IMR-90 (cell line): ENCODE measurements around the gene MTA2. TPM values are rescaled to one million over a fixed set of nuclear protein-coding genes. Genes with fewer than 3 reads are reported as not detected.
A peak's percentile ranks its signal among the peaks of the same experiment; 100 is the strongest.

Source experiments
- ATAC-seq: fragments of 200-7000 bp; cut with Tn5 transposase; 2 replicates; pipeline ENCODE4 v1.9.1; 2020; ENCODE audit warnings: low read depth, mild to moderate bottlenecking, moderate library complexity
- BruUV-seq: library from RNA; stranded (reverse); fragments of 400-500 nt; replicated peaks from 2 replicates; lab custom pipeline; 2021; lab: Mats Ljungman, UMichigan
- CTCF ChIA-PET: fragments of 300-600 bp; formaldehyde crosslinking; extraction: SDS; loops from one replicate; lab custom pipeline; 2021; ENCODE audit warnings: antibody characterized with exemption; lab: Yijun Ruan, JAX
- POLR2A ChIA-PET: fragments of 300-600 bp; sonication (Branson Sonifier 250); formaldehyde crosslinking; loops from one replicate; lab custom pipeline; 2022; ENCODE audit warnings: antibody characterized with exemption; ENCODE audit not compliant: unreplicated experiment; lab: Charles Lee
- DNase-seq: peaks from one replicate; pipeline ENCODE4 v3.0.0; 2013
- H2AFZ ChIP-seq: replicated peaks from 2 replicates; pipeline ENCODE3; 2013; ENCODE audit warnings: low read length, mild to moderate bottlenecking; ENCODE audit not compliant: poor library complexity
- H2AK5ac ChIP-seq: 2 replicates; pipeline ENCODE4 v1.6.1; 2013; ENCODE audit warnings: low read depth, low read length, inconsistent platforms
- H2AK9ac ChIP-seq: replicated peaks from 2 replicates; pipeline ENCODE3; 2013; ENCODE audit warnings: mild to moderate bottlenecking, low read depth, low read length, moderate library complexity; ENCODE audit not compliant: poor library complexity
- H2BK120ac ChIP-seq: 2 replicates; pipeline ENCODE4 v1.6.1; 2013; ENCODE audit warnings: low read depth, low read length, inconsistent platforms
- H2BK15ac ChIP-seq: 3 replicates; pipeline ENCODE4 v1.6.1; 2013; ENCODE audit warnings: low read depth, low read length, inconsistent platforms
- H2BK20ac ChIP-seq: 2 replicates; pipeline ENCODE4 v1.6.1; 2013; ENCODE audit warnings: low read depth, mild to moderate bottlenecking, inconsistent platforms, low read length, moderate library complexity
- H2BK5ac ChIP-seq: 2 replicates; pipeline ENCODE4 v1.6.1; 2013; ENCODE audit warnings: mild to moderate bottlenecking, low read depth, low read length, inconsistent platforms; ENCODE audit not compliant: poor library complexity, severe bottlenecking
- H3K14ac ChIP-seq: replicated peaks from 2 replicates; pipeline ENCODE4 v1.6.1; 2013; ENCODE audit warnings: low read depth, low read length, inconsistent platforms
- H3K18ac ChIP-seq: 2 replicates; pipeline ENCODE4 v1.6.1; 2013; ENCODE audit warnings: low read depth, low read length, control low read depth
- H3K23ac ChIP-seq: 2 replicates; pipeline ENCODE4 v1.6.1; 2013; ENCODE audit warnings: low read depth, low read length, inconsistent platforms
- H3K27ac ChIP-seq: 2 replicates; pipeline ENCODE4 v1.5.1; 2013; ENCODE audit warnings: mild to moderate bottlenecking, control low read depth, low read length; ENCODE audit not compliant: insufficient read depth
- H3K27me3 ChIP-seq: 2 replicates; pipeline ENCODE4 v1.6.1; 2013; ENCODE audit warnings: low read length; ENCODE audit not compliant: control insufficient read depth, insufficient read depth
- H3K36me3 ChIP-seq: 2 replicates; pipeline ENCODE4 v1.6.1; 2013; ENCODE audit warnings: low read length, mixed read lengths; ENCODE audit not compliant: control insufficient read depth, insufficient read depth
- H3K4ac ChIP-seq: 2 replicates; pipeline ENCODE4 v1.6.1; 2013; ENCODE audit warnings: low read depth, low read length, inconsistent platforms
- H3K4me1 ChIP-seq: 2 replicates; pipeline ENCODE4 v1.6.1; 2013; ENCODE audit warnings: low read length, mixed read lengths; ENCODE audit not compliant: control insufficient read depth, insufficient read depth
- H3K4me2 ChIP-seq: 2 replicates; pipeline ENCODE4 v1.6.1; 2013; ENCODE audit warnings: low read depth, mild to moderate bottlenecking, control low read depth, low read length, moderate library complexity
- H3K4me3 ChIP-seq: 2 replicates; pipeline ENCODE4 v1.5.1; 2013; ENCODE audit warnings: low read depth, mild to moderate bottlenecking, control low read depth, low read length, moderate library complexity; ENCODE audit not compliant: insufficient read depth
- H3K56ac ChIP-seq: 2 replicates; pipeline ENCODE4 v1.6.1; 2013; ENCODE audit warnings: low read length, inconsistent platforms; ENCODE audit not compliant: insufficient read depth; ENCODE audit errors: extremely low read depth
- H3K79me1 ChIP-seq, 2 experiments: 2 replicates each; pipeline ENCODE4 v1.6.1; 2013; ENCODE audit warnings: low read length in 2 of 2, inconsistent platforms in 1 of 2, low read depth in 1 of 2
- H3K9ac ChIP-seq: 2 replicates; pipeline ENCODE4 v1.6.1; 2013; ENCODE audit warnings: low read depth, low read length, control low read depth
- H3K9me1 ChIP-seq: 2 replicates; pipeline ENCODE4 v1.6.1; 2013; ENCODE audit warnings: low read length, inconsistent platforms; ENCODE audit not compliant: insufficient read depth
- H3K9me3 ChIP-seq: 2 replicates; pipeline ENCODE4 v1.6.1; 2013; ENCODE audit warnings: low read length; ENCODE audit not compliant: control insufficient read depth, insufficient read depth
- H4K20me1 ChIP-seq: 2 replicates; pipeline ENCODE4 v1.6.1; 2013; ENCODE audit warnings: low read length, inconsistent platforms; ENCODE audit not compliant: insufficient read depth
- H4K5ac ChIP-seq: 2 replicates; pipeline ENCODE4 v1.6.1; 2013; ENCODE audit warnings: mild to moderate bottlenecking, low read depth, low read length, control low read depth
- H4K8ac ChIP-seq, 2 experiments: 2 replicates each; pipeline ENCODE4 v1.6.1; 2013; ENCODE audit warnings: low read depth in 2 of 2, low read length in 2 of 2, control low read depth in 1 of 2, inconsistent platforms in 1 of 2
- H4K91ac ChIP-seq: 2 replicates; pipeline ENCODE4 v1.6.1; 2013; ENCODE audit warnings: low read depth, low read length, inconsistent platforms; ENCODE audit not compliant: insufficient read depth
- BHLHE40 ChIP-seq: fragments of 150-350 bp; IDR thresholded peaks from 2 replicates; pipeline ENCODE4 v1.6.1; 2016; ENCODE audit warnings: mild to moderate bottlenecking, low read depth, low read length
- CEBPB ChIP-seq: IDR thresholded peaks from 2 replicates; pipeline ENCODE4 v1.6.1; 2012; ENCODE audit warnings: low read depth, low read length, improper control_type of control experiment
- CHD1 ChIP-seq: IDR thresholded peaks from 2 replicates; pipeline ENCODE4 v1.6.1; 2012; ENCODE audit warnings: low read depth, low read length, improper control_type of control experiment
- CTCF ChIP-seq: conservative IDR thresholded peaks from 2 replicates; pipeline ENCODE4 v1.5.1; 2012; ENCODE audit warnings: mild to moderate bottlenecking, low read depth, low read length, improper control_type of control experiment
- ELK1 ChIP-seq: fragments of 150-350 bp; IDR thresholded peaks from 2 replicates; pipeline ENCODE4 v1.6.1; 2016; ENCODE audit warnings: low read depth, mild to moderate bottlenecking, low read length, moderate library complexity, borderline replicate concordance
- FOS ChIP-seq: fragments of 150-350 bp; IDR thresholded peaks from 2 replicates; pipeline ENCODE4 v1.6.1; 2016; ENCODE audit warnings: low read depth, low read length
- MAFK ChIP-seq: IDR thresholded peaks from 2 replicates; pipeline ENCODE4 v1.6.1; 2012; ENCODE audit warnings: low read depth, low read length, improper control_type of control experiment
- MAZ ChIP-seq: IDR thresholded peaks from 2 replicates; pipeline ENCODE4 v1.6.1; 2012; ENCODE audit warnings: low read depth, mild to moderate bottlenecking, low read length, improper control_type of control experiment, moderate library complexity, borderline replicate concordance
- MXI1 ChIP-seq: IDR thresholded peaks from 2 replicates; pipeline ENCODE4 v1.6.1; 2012; ENCODE audit warnings: low read depth, mild to moderate bottlenecking, low read length, moderate library complexity, borderline replicate concordance
- NFE2L2 ChIP-seq: fragments of 150-350 bp; IDR thresholded peaks from 2 replicates; pipeline ENCODE4 v1.6.1; 2016; ENCODE audit warnings: low read depth, mild to moderate bottlenecking, low read length
- POLR2A ChIP-seq: IDR thresholded peaks from 2 replicates; pipeline ENCODE4 v1.6.1; 2012; ENCODE audit warnings: mild to moderate bottlenecking, low read depth, low read length
- RAD21 ChIP-seq: IDR thresholded peaks from 2 replicates; pipeline ENCODE4 v1.6.1; 2012; ENCODE audit warnings: low read length, improper control_type of control experiment
- RCOR1 ChIP-seq: IDR thresholded peaks from 2 replicates; pipeline ENCODE4 v1.6.1; 2012; ENCODE audit warnings: mild to moderate bottlenecking, low read length, improper control_type of control experiment; ENCODE audit not compliant: insufficient replicate concordance
- RFX5 ChIP-seq: IDR thresholded peaks from 2 replicates; pipeline ENCODE4 v1.8.0; 2012; ENCODE audit warnings: low read depth, mild to moderate bottlenecking, low read length, moderate library complexity
- SMC3 ChIP-seq: fragments of 150-350 bp; IDR thresholded peaks from 2 replicates; pipeline ENCODE4 v1.6.1; 2016; ENCODE audit warnings: low read depth, mild to moderate bottlenecking, antibody characterized with exemption, low read length, moderate library complexity
- USF2 ChIP-seq: fragments of 150-350 bp; IDR thresholded peaks from 2 replicates; pipeline ENCODE4 v1.6.1; 2017; ENCODE audit warnings: mild to moderate bottlenecking, antibody characterized with exemption, low read length, low read depth
- WGBS, 2 experiments: methylation state at CpG; one replicate each; pipeline versions ENCODE4 v1.1.5 to v1.1.7; 2013; ENCODE audit warnings: missing lambda C conversion rate in 2 of 2; ENCODE audit not compliant: insufficient read length in 1 of 2; ENCODE audit errors: extremely low coverage in 2 of 2; 5-methylcytosine and 5-hydroxymethylcytosine counted together
- dilution Hi-C: fragments of 300-500 bp; cut with HindIII; formaldehyde crosslinking; loops from one replicate; pipeline ENCODE4 v1.14.3; 2018; ENCODE audit warnings: low sequenced_read_pairs; ENCODE audit not compliant: unreplicated experiment
- in situ Hi-C: fragments of 300-500 bp; cut with MboI; formaldehyde crosslinking; loops from 3 replicates; pipeline ENCODE4 v1.14.3; 2019; ENCODE audit warnings: low sequenced_read_pairs, inconsistent platforms, mixed read lengths
- intact Hi-C: fragments of 100-400 bp; cut with micrococcal nuclease; formaldehyde crosslinking; loops from 2 replicates; pipeline ENCODE4 v1.10.0; 2022
- polyA plus RNA-seq, 3 experiments: library from polyadenylated mRNA; depleted of rRNA; stranded (reverse); fragments of >200 nt; gene quantifications; 2 replicates each; pipeline ENCODE4 v1.2.3, GENCODE V29; 2012; ENCODE audit warnings: low replicate concordance in 1 of 3
- total RNA-seq: library from RNA; depleted of rRNA; stranded (reverse); fragments of >200 nt; gene quantifications from 2 replicates; pipeline ENCODE4 v1.2.3, GENCODE V29; 2012

The MTA2 gene
- total and polyA plus RNA-seq, 2 of the 4 experiments (the other 2 are of a cell fraction) = 34.8 to 136 TPM

GRCh38 chr11:62610403-62610802 is 8.7 kb upstream of the MTA2 start:
- CTCF ChIA-PET = no interaction called here
- Histone ChIP-seq H3K9ac (no peak overlapping the region), H2AK9ac (no peak overlapping the region), H4K91ac (no peak overlapping the region), H2AK5ac (no peak overlapping the region), H4K20me1 (peaks cover 11% of the 10 kb centered on the region), H3K79me1 (peaks cover 14 to 21% of the 10 kb centered on the region in 2 experiments; a peak in 3 of 4 replicates), H4K8ac (no peak overlapping the region; a peak in 1 of 4 replicates), H3K4ac (no peak overlapping the region), H3K56ac (no peak overlapping the region), H3K36me3 (peaks cover 29% of the 10 kb centered on the region), H2AFZ (no peak overlapping the region), H2BK20ac (no peak overlapping the region), H2BK15ac (no peak overlapping the region), H3K23ac (0 out of 2 replicates have a peak overlapping the region, but pooled peaks have one; percentile 11), H2BK5ac (no peak overlapping the region), H3K4me3 (no peak overlapping the region), H3K27ac (no peak overlapping the region), H3K14ac (no peak overlapping the region), H3K9me1 (no peaks in the 10 kb centered on the region), H3K4me2 (no peak overlapping the region), H3K27me3 (no peaks in the 10 kb centered on the region), H4K5ac (no peak overlapping the region), H2BK120ac (no peak overlapping the region), H3K4me1 (peaks cover 10% of the 10 kb centered on the region), H3K18ac (no peak overlapping the region), H3K9me3 (no peaks in the 10 kb centered on the region)
- no TSS peak for BruUV-seq
- 88% methylated on average over 2 of the region's 6 CpGs; no CpG with 5 or more reads in 1 of the 2 experiments for WGBS, 2 experiments
- TF ChIP-seq MAZ (no peak), CEBPB (no peak), MXI1 (no peak), POLR2A (no peak), BHLHE40 (no peak), SMC3 (no peak), ELK1 (no peak), RFX5 (no peak), MAFK (no peak), NFE2L2 (no peak), RAD21 (no peak), CTCF (no peak), CHD1 (no peak), FOS (no peak), RCOR1 (no peak), USF2 (no peak)
- intact Hi-C loops (loop anchor here (5.0 kb wide), 1 partner anchor 252 kb away; no protein-coding TSS in a partner anchor), in situ Hi-C loops (no loop called here), dilution Hi-C loops (no loop called here)
- POLR2A ChIA-PET = no interaction called here
- ATAC-seq = no peak
- no peak for DNase-seq
